WTC11 (cell line): ENCODE measurements around the gene SLC27A2. TPM values are rescaled to one million over a fixed set of nuclear protein-coding genes. Genes with fewer than 3 reads are reported as not detected.

Experiments used
- ATAC-seq: fragments of 200-7000 bp; cut with Tn5 transposase; 2 replicates; pipeline ENCODE4 v1.10.0; 2021; ENCODE audit warnings: mild to moderate bottlenecking, moderate library complexity
- CTCF ChIA-PET: fragments of 300-600 bp; sonication (Branson Sonifier 250); formaldehyde crosslinking; loops from one replicate; lab custom pipeline; 2021; ENCODE audit warnings: antibody characterized with exemption; lab: Charles Lee
- POLR2A ChIA-PET: fragments of 350-600 bp; sonication (Branson Sonifier 250); formaldehyde crosslinking; loops from one replicate; lab custom pipeline; 2021; ENCODE audit warnings: antibody characterized with exemption; lab: Charles Lee
- DNase-seq: peaks from one replicate; pipeline ENCODE4 v3.0.0; 2021; ENCODE audit warnings: low spot score
- H3K27ac Mint-ChIP-seq: 2 replicates; pipeline ENCODE4 v1.8.0; 2021; ENCODE audit warnings: mixed read lengths
- H3K27me3 Mint-ChIP-seq: 2 replicates; pipeline ENCODE4 v1.8.0; 2021; ENCODE audit warnings: low read depth, mild to moderate bottlenecking, moderate library complexity, mixed read lengths
- H3K36me3 Mint-ChIP-seq: 2 replicates; pipeline ENCODE4 v1.8.0; 2021; ENCODE audit warnings: mixed read lengths
- H3K4me1 Mint-ChIP-seq: 2 replicates; pipeline ENCODE4 v1.8.0; 2022; ENCODE audit warnings: mixed read lengths
- H3K4me3 Mint-ChIP-seq: 2 replicates; pipeline ENCODE4 v1.8.0; 2021; ENCODE audit warnings: mild to moderate bottlenecking, moderate library complexity, mixed read lengths
- H3K9me3 Mint-ChIP-seq: 2 replicates; pipeline ENCODE4 v1.8.0; 2021; ENCODE audit warnings: mixed read lengths
- CREB1 ChIP-seq: sonication (generic); formaldehyde crosslinking; IDR thresholded peaks from 2 replicates; pipeline ENCODE4 v1.8.0; 2023; ENCODE audit warnings: mild to moderate bottlenecking, missing genetic modification reagents
- CREM ChIP-seq: sonication (generic); formaldehyde crosslinking; IDR thresholded peaks from 2 replicates; pipeline ENCODE4 v1.8.1; 2022; ENCODE audit warnings: mild to moderate bottlenecking, missing genetic modification reagents, moderate library complexity
- FOXP1 ChIP-seq: sonication (generic); formaldehyde crosslinking; IDR thresholded peaks from 2 replicates; pipeline ENCODE4 v1.8.0; 2022; ENCODE audit warnings: missing genetic modification reagents, mild to moderate bottlenecking, moderate library complexity, borderline replicate concordance
- GRHL2 ChIP-seq: fragments of 250-450 bp; sonication (Bioruptor Pico); IDR thresholded peaks from 2 replicates; pipeline ENCODE4 v1.8.0; 2022; ENCODE audit warnings: mild to moderate bottlenecking, moderate library complexity; ENCODE audit not compliant: insufficient replicate concordance, severe bottlenecking
- IRF2 ChIP-seq: sonication (generic); formaldehyde crosslinking; IDR thresholded peaks from 2 replicates; pipeline ENCODE4 v1.8.0; 2022; ENCODE audit warnings: low read depth, missing genetic modification reagents, borderline replicate concordance
- MYBL2 ChIP-seq: sonication (generic); formaldehyde crosslinking; IDR thresholded peaks from 2 replicates; pipeline ENCODE4 v1.8.1; 2023; ENCODE audit warnings: mild to moderate bottlenecking, moderate library complexity, missing genetic modification reagents
- NFATC4 ChIP-seq: fragments of 250-450 bp; sonication (Bioruptor Pico); IDR thresholded peaks from 2 replicates; pipeline ENCODE4 v1.9.0; 2021; ENCODE audit warnings: mild to moderate bottlenecking
- NR1H2 ChIP-seq: sonication (generic); formaldehyde crosslinking; IDR thresholded peaks from 2 replicates; pipeline ENCODE4 v1.9.0; 2021; ENCODE audit warnings: mild to moderate bottlenecking, moderate library complexity, missing genetic modification reagents
- OVOL2 ChIP-seq: fragments of 250-450 bp; sonication (Bioruptor Pico); IDR thresholded peaks from 2 replicates; pipeline ENCODE4 v1.9.0; 2021; ENCODE audit warnings: mild to moderate bottlenecking, borderline replicate concordance
- PRRX2 ChIP-seq: fragments of 250-450 bp; sonication (Bioruptor Pico); IDR thresholded peaks from 2 replicates; pipeline ENCODE4 v1.8.0; 2021; ENCODE audit warnings: mild to moderate bottlenecking
- RORB ChIP-seq: fragments of 250-450 bp; sonication (Bioruptor Pico); IDR thresholded peaks from 2 replicates; pipeline ENCODE4 v1.9.0; 2021; ENCODE audit warnings: mild to moderate bottlenecking
- SOX15 ChIP-seq: fragments of 250-450 bp; sonication (Bioruptor Pico); IDR thresholded peaks from 2 replicates; pipeline ENCODE4 v1.9.0; 2021; ENCODE audit warnings: mild to moderate bottlenecking
- SP1 ChIP-seq: sonication (generic); formaldehyde crosslinking; conservative IDR thresholded peaks from 2 replicates; pipeline ENCODE4 v1.8.1; 2022; ENCODE audit warnings: missing genetic modification reagents
- TEAD1 ChIP-seq: sonication (generic); formaldehyde crosslinking; IDR thresholded peaks from 2 replicates; pipeline ENCODE4 v1.8.0; 2022; ENCODE audit warnings: mild to moderate bottlenecking, missing genetic modification reagents
- TEAD4 ChIP-seq: sonication (generic); formaldehyde crosslinking; IDR thresholded peaks from 2 replicates; pipeline ENCODE4 v1.8.0; 2022; ENCODE audit warnings: mild to moderate bottlenecking, missing genetic modification reagents
- ZNF138 ChIP-seq: sonication (generic); formaldehyde crosslinking; conservative IDR thresholded peaks from 2 replicates; pipeline ENCODE4 v1.8.1; 2022; ENCODE audit warnings: mild to moderate bottlenecking, moderate library complexity, missing genetic modification reagents
- ZNF219 ChIP-seq: sonication (generic); formaldehyde crosslinking; IDR thresholded peaks from 2 replicates; pipeline ENCODE4 v1.8.0; 2023; ENCODE audit warnings: missing genetic modification reagents, mild to moderate bottlenecking, borderline replicate concordance
- ZNF232 ChIP-seq: sonication (generic); formaldehyde crosslinking; IDR thresholded peaks from 2 replicates; pipeline ENCODE4 v1.8.0; 2022; ENCODE audit warnings: mild to moderate bottlenecking, missing genetic modification reagents
- ZNF416 ChIP-seq: fragments of 250-450 bp; sonication (Bioruptor Pico); IDR thresholded peaks from 2 replicates; pipeline ENCODE4 v1.9.0; 2021; ENCODE audit warnings: mild to moderate bottlenecking, inconsistent platforms
- ZNF423 ChIP-seq: fragments of 250-450 bp; sonication (Bioruptor Pico); IDR thresholded peaks from 2 replicates; pipeline ENCODE4 v2.1.2; 2022; ENCODE audit warnings: mild to moderate bottlenecking, moderate library complexity
- total RNA-seq: library from RNA; stranded (reverse); gene quantifications from 3 replicates; pipeline ENCODE4 v1.2.3, GENCODE V29; 2021
- TF ChIP-seq, protein P1 (sequence below): sonication (generic); formaldehyde crosslinking; IDR thresholded peaks from 2 replicates; pipeline ENCODE4 v1.8.0; 2022; ENCODE audit warnings: missing genetic modification reagents
- TF ChIP-seq, protein P2 (sequence below): fragments of 250-450 bp; sonication (Bioruptor Pico); IDR thresholded peaks from 2 replicates; pipeline ENCODE4 v1.9.0; 2021; ENCODE audit warnings: mild to moderate bottlenecking
- TF ChIP-seq, protein P3 (sequence below): sonication (generic); formaldehyde crosslinking; IDR thresholded peaks from 2 replicates; pipeline ENCODE4 v1.8.1; 2022; ENCODE audit warnings: mild to moderate bottlenecking, missing genetic modification reagents, moderate library complexity, borderline replicate concordance
- TF ChIP-seq, protein P4 (sequence below): sonication (generic); formaldehyde crosslinking; IDR thresholded peaks from 2 replicates; pipeline ENCODE4 v1.8.0; 2022; ENCODE audit warnings: mild to moderate bottlenecking, missing genetic modification reagents
- TF ChIP-seq, protein P5 (sequence below): sonication (generic); formaldehyde crosslinking; IDR thresholded peaks from 2 replicates; pipeline ENCODE4 v1.8.0; 2022; ENCODE audit warnings: mild to moderate bottlenecking, missing genetic modification reagents
- TF ChIP-seq, protein P6 (sequence below): fragments of 250-450 bp; sonication (Bioruptor Pico); IDR thresholded peaks from 2 replicates; pipeline ENCODE4 v2.1.2; 2022; ENCODE audit warnings: mild to moderate bottlenecking, moderate library complexity

Gene SLC27A2
- total RNA-seq, 1 experiment from 2014 or later = 3.0 TPM

DNA sequence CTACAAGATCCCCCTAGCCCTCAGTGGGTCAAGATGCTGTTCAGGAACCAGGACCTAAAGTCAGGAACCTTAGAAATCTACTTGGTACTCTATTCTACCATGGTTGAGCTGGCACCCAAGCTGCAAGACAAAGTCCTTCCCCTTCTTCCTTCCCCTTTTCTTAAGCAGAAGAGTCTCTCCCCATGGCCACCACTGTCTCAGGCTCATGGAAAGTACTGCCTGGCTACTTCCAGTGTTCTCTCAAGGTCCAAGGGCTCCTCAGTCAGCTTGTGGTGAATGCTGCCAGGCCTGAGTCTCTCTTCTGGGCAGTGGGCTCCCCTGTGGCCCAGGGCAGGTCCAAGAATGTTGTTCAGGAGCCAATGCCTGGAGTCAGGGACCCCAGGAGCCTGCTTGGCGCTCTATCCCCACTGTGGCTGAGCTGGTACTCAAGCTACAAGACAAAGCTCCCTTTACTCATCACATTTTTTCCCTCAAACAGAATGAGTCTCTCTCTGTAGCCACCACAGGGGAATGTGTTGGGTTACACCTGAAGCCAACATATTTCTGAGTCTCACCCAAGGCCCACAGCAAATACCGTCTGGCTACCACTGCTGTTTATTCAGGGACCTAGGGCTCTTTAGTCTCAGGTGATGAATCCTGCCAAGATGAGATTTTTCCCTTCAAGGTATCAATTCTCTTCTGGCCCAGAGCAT, 18.1 kb upstream of the SLC27A2 start:
- ChIA-PET POLR2A (no interaction called here), CTCF (no interaction called here)
- no peak for ATAC-seq
- TF ChIP-seq ZNF219 (CRISPR knock-in tag) (no peak), SP1 (CRISPR knock-in tag) (no peak), IRF2 (CRISPR knock-in tag) (no peak), ZNF416 (no peak), ZNF232 (CRISPR knock-in tag) (no peak), FOXP1 (CRISPR knock-in tag) (no peak), NFATC4 (CRISPR knock-in tag) (no peak), ZNF138 (CRISPR knock-in tag) (no peak), TEAD4 (no peak), CREM (CRISPR knock-in tag) (no peak), SOX15 (CRISPR knock-in tag) (no peak), ZNF423 (no peak), GRHL2 (CRISPR knock-in tag) (no peak), MYBL2 (no peak), PRRX2 (no peak), NR1H2 (no peak)
- TF ChIP-seq, protein P1, sequence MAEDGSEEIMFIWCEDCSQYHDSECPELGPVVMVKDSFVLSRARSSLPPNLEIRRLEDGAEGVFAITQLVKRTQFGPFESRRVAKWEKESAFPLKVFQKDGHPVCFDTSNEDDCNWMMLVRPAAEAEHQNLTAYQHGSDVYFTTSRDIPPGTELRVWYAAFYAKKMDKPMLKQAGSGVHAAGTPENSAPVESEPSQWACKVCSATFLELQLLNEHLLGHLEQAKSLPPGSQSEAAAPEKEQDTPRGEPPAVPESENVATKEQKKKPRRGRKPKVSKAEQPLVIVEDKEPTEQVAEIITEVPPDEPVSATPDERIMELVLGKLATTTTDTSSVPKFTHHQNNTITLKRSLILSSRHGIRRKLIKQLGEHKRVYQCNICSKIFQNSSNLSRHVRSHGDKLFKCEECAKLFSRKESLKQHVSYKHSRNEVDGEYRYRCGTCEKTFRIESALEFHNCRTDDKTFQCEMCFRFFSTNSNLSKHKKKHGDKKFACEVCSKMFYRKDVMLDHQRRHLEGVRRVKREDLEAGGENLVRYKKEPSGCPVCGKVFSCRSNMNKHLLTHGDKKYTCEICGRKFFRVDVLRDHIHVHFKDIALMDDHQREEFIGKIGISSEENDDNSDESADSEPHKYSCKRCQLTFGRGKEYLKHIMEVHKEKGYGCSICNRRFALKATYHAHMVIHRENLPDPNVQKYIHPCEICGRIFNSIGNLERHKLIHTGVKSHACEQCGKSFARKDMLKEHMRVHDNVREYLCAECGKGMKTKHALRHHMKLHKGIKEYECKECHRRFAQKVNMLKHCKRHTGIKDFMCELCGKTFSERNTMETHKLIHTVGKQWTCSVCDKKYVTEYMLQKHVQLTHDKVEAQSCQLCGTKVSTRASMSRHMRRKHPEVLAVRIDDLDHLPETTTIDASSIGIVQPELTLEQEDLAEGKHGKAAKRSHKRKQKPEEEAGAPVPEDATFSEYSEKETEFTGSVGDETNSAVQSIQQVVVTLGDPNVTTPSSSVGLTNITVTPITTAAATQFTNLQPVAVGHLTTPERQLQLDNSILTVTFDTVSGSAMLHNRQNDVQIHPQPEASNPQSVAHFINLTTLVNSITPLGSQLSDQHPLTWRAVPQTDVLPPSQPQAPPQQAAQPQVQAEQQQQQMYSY = no peak
- TF ChIP-seq, protein P2, sequence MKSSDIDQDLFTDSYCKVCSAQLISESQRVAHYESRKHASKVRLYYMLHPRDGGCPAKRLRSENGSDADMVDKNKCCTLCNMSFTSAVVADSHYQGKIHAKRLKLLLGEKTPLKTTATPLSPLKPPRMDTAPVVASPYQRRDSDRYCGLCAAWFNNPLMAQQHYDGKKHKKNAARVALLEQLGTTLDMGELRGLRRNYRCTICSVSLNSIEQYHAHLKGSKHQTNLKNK (CRISPR knock-in tag) = no peak
- TF ChIP-seq, protein P3, sequence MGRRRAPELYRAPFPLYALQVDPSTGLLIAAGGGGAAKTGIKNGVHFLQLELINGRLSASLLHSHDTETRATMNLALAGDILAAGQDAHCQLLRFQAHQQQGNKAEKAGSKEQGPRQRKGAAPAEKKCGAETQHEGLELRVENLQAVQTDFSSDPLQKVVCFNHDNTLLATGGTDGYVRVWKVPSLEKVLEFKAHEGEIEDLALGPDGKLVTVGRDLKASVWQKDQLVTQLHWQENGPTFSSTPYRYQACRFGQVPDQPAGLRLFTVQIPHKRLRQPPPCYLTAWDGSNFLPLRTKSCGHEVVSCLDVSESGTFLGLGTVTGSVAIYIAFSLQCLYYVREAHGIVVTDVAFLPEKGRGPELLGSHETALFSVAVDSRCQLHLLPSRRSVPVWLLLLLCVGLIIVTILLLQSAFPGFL = no peak
- TF ChIP-seq, protein P4, sequence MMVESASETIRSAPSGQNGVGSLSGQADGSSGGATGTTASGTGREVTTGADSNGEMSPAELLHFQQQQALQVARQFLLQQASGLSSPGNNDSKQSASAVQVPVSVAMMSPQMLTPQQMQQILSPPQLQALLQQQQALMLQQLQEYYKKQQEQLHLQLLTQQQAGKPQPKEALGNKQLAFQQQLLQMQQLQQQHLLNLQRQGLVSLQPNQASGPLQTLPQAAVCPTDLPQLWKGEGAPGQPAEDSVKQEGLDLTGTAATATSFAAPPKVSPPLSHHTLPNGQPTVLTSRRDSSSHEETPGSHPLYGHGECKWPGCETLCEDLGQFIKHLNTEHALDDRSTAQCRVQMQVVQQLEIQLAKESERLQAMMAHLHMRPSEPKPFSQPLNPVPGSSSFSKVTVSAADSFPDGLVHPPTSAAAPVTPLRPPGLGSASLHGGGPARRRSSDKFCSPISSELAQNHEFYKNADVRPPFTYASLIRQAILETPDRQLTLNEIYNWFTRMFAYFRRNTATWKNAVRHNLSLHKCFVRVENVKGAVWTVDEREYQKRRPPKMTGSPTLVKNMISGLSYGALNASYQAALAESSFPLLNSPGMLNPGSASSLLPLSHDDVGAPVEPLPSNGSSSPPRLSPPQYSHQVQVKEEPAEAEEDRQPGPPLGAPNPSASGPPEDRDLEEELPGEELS = no peak
- Mint-ChIP-seq H3K27me3 (peaks cover 3% of the 10 kb centered on the region; the same call in 1 of the 2 replicates), H3K9me3 (peaks cover 35% of the 10 kb centered on the region), H3K4me1 (peaks cover 4% of the 10 kb centered on the region; the same call in 1 of the 2 replicates), H3K36me3 (peaks cover 9% of the 10 kb centered on the region), H3K27ac (no peak overlapping the region), H3K4me3 (no peak overlapping the region)
- no peak for DNase-seq

DNA sequence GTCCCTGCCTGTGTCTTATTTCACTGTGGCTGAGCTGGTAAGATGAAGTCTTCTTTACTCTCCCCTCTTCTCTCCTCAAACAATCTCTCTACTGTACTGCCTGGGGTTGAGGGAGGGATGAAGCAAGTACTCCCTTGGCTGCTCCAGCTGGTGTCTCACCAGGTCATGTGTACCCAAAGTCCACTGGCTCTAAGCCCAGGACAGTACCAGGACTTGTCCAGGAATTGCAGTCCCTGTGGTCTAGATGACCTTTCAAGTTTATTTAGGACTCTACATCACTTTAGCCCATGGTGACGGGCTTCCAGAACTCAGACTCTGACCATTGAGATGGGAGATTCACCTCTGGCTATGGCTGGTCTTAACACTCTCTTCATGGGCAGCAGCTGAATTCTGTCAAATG, 17.5 kb upstream of the SLC27A2 start:
- no peaks in the 10 kb centered on the region for H3K27me3 Mint-ChIP-seq
- DNase-seq = no peak
- peaks cover 35% of the 10 kb centered on the region for H3K9me3 Mint-ChIP-seq
- ATAC-seq = no peak
- peaks cover 4% of the 10 kb centered on the region; the same call in 1 of the 2 replicates for H3K4me1 Mint-ChIP-seq
- CTCF ChIA-PET = no interaction called here
- POLR2A ChIA-PET = no interaction called here
- no peak overlapping the region for H3K27ac Mint-ChIP-seq
- H3K4me3 Mint-ChIP-seq = no peak overlapping the region
- TF ChIP-seq OVOL2 (no peak), TEAD4 (no peak), RORB (no peak), ZNF416 (no peak), GRHL2 (CRISPR knock-in tag) (no peak), TEAD1 (no peak), FOXP1 (CRISPR knock-in tag) (no peak), CREB1 (CRISPR knock-in tag) (no peak)
- TF ChIP-seq, protein P5, sequence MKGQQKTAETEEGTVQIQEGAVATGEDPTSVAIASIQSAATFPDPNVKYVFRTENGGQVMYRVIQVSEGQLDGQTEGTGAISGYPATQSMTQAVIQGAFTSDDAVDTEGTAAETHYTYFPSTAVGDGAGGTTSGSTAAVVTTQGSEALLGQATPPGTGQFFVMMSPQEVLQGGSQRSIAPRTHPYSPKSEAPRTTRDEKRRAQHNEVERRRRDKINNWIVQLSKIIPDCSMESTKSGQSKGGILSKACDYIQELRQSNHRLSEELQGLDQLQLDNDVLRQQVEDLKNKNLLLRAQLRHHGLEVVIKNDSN (CRISPR knock-in tag) = no peak
- TF ChIP-seq, protein P6, sequence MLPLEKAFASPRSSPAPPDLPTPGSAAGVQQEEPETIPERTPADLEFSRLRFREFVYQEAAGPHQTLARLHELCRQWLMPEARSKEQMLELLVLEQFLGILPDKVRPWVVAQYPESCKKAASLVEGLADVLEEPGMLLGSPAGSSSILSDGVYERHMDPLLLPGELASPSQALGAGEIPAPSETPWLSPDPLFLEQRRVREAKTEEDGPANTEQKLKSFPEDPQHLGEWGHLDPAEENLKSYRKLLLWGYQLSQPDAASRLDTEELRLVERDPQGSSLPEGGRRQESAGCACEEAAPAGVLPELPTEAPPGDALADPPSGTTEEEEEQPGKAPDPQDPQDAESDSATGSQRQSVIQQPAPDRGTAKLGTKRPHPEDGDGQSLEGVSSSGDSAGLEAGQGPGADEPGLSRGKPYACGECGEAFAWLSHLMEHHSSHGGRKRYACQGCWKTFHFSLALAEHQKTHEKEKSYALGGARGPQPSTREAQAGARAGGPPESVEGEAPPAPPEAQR (CRISPR knock-in tag) = no peak
- TF ChIP-seq, protein P2 (CRISPR knock-in tag) = no peak
- TF ChIP-seq, all 79 proteins: peak for 0
- peaks cover 3% of the 10 kb centered on the region; the same call in 1 of the 2 replicates for H3K36me3 Mint-ChIP-seq
